HG03095 (cell line): Measurements from ENCODE around the gene C6orf52.
"Not testable (repeated sequence)": the region's sequence is repeated elsewhere in the genome, so short reads cannot be mapped to it uniquely, and the experiment has no call there.

Experiments
- ATAC-seq: cut with Tn5 transposase; IDR thresholded peaks from one replicate; pipeline ENCODE4 v1.9.1; 2021; ENCODE audit warnings: moderate library complexity; ENCODE audit not compliant: unreplicated experiment

C6orf52 gene

DNA sequence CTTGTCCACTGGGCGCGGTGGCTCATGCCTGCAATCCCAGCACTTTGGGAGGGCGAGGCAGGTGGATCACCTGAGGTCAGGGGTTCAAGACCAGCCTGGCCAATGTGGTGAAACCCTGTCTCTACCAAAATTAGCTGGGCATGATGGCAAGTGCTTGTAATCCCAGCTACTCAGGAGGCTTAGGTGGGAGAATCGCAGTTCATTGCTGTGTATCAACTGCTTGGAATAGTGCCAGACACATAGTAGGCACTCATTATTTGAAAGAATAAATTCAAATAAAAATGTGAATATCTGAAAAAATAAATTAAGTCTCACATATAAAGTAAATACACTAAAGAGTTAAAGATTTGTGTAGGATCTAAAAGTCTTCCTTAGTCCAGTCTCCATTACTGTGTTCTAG is 2.2 kb upstream of the C6orf52 start:
- no peak for ATAC-seq

DNA sequence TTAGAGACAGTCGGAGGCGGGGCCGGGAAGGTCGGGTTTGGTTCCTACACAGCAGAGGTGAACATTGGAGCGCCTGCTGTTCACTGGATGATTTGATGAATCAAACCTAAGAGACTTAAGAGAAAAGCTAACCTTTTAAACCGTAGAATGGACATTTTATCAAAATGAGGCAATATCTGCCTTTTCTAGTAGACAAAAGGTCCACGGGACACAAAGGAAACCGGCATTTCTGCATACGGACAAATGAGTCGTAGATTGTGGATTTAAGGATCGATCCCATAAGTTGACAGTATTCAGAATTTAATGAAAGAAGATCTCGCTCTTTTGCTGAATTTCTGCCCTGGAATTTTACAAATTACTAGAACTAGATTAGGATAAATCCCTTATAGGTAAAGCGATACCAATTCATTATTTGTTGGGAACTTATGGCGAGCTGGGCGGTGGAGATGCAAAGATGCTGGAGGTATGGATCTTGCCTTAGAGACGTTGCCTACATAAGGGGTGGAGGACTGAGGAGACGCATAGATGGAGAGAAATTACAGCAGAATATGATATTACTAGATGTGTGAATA is 756 bp upstream of the C6orf52 start:
- ATAC-seq = no peak

DNA sequence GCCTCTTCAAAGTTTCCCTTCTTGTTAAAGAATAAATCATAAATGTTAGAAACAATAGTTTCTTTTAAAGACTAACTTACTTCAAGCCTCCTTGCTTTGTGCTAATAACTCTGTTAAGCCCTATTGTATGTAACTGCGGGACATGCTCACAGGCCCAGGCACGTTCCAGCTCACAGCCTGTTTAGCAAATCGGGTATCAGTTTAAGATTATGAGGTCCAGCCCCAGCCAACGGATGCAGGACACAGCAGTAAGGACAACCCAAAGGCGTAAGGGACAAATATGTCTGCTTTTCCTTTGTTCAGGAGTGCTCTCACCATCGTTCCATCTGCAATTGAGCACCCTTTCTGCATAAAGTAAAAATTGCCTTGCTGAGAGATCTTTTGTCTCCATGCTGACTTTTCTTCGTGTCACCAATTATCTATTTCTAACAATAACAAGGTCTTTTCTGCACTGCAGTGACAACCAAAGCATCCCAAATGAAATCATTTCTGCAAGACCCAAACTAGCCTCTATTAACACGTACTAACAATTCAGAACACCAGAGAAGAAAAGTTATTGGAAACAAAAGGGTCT is 1.4 kb downstream of the C6orf52 start:
- ATAC-seq = no peak

DNA sequence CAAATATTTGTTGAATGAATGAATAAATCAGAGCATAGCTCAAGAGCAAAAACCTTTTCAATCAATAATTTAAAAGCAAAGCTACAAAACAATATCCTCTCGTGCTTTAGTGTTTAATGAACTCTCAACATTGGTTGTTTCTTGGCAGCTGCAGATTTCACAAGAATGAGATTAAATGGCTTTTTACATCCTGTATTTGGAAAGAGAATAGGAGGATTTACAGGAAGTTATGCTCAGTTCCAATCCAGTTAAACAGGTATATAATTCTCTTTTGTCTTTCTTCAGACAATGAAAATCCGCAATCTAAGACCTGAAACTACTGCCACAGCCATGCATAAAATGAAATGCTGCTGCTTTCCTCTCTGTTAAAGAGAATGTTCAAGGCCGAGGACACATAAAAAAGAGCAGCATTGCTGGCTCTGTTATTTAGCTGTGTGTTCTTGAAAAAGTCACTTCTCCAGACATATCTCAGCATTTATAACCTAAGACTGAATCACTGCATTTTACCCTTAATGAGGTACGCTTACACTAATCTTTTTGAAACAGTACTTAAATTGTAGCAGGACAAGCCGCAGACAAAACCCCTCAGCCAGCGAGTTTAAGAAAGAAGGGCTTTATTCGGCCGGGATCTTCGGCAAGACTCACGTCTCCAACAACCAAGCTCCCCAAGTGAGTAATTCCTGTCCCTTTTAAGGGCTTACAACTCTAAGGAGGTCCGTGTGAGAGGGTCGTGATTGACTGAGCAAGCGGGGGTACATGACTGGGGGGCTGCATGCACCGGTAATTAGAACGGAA is 3.6 kb downstream of the C6orf52 start:
- ATAC-seq = no peak

DNA sequence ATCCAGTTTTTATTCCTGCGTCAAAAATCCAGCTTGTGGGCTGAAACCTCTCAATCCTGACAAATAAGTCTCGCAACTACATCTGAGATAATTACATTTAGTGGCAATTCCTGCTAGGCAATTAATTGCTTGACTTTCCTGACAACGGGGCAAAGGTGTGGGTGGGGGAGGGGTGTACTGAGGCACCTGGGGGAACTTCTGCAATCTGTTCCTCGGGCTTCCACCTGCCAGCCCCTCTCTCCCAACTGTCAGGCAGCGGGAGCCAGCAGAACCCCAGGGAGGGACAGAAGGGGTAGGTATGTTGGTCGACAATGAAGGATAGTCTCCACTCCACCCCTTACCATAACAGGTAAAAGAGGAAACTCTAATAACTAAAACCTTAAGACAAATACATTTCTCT is 6.8 kb downstream of the C6orf52 start:
- no peak for ATAC-seq

DNA sequence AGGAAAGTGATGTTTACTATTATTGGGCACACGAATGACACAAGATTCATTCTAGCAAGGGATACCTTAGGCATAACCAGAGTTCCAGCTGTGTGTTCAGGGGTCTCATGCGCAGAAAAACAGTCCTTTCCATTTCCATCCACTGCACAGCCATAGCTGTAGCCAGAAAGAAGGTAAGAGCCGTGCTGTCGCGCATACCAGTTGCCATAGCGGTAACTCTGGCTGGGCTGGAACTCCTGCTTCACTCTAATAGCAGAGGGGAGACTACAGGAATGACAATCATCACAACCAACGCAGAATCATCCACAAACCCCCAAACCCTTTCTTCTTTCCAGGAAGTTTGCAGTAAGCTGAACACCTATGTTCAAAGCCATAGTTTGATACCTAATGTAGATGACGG is 7.5 kb downstream of the C6orf52 start:
- ATAC-seq = no peak

DNA sequence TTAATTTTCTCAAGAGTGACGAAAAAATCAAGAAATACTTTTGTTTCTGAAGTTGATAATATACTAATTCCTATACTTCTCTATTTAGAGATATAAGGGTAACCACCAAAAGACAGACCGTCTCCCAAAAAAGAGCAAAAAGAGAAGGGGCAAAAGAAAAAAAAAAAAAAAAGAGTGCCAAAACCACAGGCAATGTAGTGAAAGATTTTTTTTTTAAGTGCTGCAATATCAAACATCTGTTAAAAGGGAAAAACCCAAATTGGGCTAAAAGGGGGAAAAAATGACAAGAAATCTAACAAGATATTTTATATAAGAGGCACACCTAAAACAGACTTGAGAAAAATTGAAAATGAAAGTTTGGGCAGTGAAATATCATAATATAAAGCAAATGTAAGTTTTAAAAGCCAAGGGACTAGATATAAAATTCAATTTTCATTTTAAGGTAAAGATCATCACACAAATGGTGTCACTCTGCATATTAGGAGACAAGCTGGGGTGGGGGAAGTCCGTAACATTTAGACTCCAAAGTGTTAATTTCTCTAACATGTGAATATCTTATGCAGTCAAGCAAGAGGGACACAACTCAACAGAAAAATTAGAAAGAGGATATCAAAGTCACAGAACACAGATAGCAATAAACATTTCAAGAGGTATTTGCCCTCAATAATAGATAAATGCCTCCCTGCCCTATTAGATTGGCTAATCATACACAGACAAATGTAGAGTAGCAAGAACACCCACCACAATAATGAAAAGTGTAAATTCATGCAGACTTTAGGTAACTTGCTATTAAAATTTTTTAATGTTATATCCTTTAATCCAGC is 9.1 kb downstream of the C6orf52 start:
- ATAC-seq = no peak

DNA sequence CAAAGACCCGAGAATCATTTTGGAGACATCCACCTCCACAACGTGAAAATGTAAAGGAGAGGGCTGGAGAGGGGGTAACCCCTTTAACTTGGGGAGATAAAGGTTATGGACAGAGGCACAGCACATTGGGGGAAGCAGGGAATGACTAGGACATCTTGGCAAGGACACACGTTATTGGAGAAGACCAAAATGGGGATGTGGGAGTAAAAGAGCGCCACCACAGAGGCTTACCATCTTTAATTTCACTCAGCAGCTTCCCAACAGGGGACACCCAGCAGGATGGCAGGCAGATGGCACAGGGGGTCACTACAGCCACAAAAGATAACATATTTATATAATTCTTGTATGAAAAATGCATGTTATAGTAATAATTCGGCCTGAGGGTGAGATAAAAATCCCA is 9.8 kb downstream of the C6orf52 start:
- no peak for ATAC-seq

DNA sequence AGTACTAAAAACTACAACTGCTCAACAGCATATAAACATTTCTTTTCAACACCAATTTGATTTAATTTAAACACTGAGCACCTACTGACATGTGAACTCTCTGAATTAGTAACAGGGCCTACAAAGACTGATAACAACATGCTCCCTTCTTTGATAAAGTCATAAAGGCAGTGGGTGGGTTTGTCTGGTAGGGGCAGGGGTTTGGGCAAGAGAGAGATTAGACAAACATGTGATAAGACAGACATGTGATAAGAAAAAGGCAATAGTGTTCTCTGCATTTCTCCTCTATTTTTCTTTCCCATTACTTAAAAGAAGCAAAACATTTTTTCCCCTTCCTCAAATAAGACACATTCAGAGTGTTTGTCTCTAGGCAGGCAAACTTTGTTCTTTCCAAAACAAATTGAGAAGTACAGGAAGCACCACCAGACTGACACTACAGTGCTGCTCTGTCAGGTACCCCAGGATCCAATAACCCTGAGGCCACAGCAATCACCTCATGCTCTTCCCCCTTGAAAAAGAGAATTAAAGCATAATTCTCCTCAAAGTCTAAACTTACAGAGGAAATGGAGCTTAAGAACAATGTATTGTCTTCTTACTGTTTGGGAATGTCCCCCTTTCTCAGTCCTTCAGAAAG is 11.9 kb downstream of the C6orf52 start:
- ATAC-seq = no peak

DNA sequence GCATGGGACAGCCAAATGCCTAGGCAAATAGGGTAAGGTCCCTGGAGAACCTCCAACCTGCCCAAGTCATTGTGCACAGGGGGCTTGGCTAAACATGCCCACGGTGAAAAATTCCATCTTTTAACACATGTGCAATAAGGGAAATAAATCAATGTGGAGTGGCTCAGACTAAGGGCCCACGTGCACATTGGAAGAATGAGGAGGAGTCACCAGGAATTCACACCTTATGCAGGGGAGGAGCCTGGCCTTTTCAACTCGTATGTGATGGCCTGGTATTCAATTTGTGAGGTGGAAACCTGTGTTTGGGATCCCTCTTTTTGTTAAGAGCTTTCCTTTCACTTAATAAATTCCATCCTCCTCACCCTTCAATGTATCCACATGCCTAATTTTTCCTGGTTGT is 12.6 kb downstream of the C6orf52 start:
- ATAC-seq = no peak

DNA sequence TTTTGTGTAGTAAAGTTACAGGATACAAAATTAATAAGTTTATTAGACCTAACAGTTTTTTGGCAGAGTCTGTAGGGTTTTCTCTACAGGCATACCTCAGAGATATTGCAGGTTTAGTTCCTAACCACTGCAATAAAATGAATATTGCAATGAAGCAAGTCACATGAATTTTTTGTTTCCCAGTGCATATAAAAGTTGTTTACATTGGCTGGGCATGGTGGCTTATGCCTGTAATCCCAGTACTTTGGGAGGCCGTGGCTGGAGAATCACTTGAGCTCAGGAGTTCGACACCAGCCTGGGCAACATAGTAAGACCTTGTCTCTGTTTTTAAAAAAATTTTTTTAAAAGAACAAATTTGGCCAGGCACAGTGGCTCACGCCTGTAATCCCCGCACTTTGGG is 16.0 kb downstream of the C6orf52 start:
- ATAC-seq = no peak

DNA sequence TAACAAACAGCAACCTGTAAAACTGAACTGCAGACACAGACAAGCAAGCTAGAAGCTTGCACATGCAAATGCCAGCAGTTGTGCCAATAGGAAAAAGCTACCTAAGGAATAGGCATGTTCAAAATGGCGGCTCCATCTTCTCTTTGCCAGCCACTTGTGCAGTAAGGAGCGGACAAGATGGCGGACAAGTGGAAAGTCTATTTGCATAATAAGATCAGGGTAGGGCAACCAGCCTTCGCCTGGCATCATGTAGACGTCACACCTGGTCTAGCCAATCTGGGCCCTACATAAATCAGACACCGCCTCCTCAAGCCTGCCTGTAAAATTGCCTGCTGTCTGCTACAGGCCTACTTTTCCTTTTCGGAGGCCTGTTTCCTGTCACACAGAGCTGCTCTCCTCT is 18.0 kb downstream of the C6orf52 start:
- no peak for ATAC-seq

DNA sequence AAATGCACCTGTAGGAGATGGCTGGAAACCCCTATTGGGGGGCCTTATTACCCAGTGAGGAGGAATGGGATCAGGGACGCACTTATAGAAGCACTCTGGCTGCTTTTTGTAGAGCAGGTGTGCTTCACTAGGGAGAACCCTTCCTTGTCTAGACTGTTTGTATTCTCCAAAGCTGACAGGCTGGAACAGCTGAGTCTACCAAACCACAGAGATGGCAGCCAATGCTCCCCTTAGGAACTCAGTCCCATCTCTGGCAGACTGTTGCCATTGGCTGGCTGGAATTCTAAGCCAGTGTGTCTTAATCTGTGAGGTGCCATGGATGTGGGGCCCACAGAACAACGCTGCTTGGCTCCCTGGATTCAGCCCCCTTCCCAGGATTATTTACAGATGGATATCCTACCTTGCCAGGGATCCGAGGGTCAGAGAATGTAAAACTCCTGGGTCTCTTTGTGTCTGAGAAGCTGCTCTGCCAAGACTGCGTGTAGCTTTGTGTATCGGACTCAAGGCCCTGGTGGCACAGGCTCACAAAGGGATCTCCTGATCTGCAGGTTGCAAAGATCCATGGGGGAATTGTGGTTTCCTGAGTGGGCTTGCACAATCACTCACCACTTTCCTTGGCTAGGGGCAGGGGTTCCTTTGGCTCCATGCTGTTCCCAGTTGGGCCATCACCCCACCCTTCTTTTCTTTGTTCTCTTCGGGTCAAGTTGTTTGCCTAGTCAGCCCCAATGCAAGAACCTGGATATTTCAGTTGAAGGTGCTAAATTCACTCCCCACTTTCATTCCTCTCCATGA is 26.1 kb downstream of the C6orf52 start:
- ATAC-seq = no peak

DNA sequence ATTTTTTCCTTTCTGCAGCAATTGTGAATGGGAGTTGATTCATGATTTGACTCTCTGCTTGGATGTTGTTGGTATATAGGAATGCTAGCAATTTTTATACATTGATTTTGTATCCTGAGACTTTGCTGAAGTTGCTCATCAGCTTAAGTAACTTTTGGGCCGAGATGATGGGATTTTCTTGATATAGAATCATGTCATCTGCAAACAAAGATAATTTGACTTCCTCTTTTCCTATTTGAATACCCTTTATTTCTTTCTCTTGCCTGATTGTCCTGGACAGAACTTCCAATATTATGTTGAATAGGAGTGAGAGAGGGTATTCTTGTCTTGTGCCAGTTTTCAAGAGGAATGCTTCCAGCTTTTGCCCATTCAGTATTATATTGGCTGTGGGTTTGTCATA is 28.8 kb downstream of the C6orf52 start:
- not testable (repeated sequence) for ATAC-seq

DNA sequence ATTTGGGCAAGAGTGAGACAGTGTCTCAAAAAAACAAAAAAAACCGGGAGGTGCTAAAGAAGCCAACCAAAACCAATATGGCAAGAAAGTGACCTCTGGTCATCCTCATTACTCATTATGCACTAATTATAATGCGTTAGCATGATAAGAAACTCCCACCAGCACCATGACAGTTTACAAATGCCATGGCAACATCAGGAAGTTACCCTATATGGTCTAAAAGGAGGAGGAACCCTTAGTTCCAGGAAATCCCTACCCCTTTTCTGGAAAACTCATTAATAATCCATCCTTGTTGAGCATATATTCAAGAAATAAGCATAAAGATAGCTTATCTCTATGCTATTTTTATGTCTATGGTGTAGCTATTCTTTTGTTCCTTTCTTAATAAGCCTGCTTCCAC is 31.7 kb downstream of the C6orf52 start:
- ATAC-seq = no peak

DNA sequence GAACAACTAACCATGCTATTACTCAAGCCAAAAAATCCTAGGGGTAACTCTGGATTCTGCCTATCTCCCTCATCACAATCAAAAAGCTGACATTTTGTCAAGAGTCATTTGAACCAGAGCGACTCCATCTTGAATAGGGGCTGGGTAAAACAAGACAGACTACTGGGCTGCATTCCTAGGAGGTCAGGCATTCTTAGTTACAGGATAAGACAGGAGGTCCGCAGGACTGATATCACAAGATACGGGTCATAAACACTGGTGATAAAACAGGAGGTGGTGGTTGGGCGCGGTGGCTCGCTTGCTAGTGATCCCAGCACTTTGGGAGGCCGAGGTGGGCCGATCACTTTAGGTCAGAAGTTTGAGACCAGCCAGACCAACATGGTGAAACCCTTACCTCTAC is 32.2 kb downstream of the C6orf52 start:
- ATAC-seq = no peak

DNA sequence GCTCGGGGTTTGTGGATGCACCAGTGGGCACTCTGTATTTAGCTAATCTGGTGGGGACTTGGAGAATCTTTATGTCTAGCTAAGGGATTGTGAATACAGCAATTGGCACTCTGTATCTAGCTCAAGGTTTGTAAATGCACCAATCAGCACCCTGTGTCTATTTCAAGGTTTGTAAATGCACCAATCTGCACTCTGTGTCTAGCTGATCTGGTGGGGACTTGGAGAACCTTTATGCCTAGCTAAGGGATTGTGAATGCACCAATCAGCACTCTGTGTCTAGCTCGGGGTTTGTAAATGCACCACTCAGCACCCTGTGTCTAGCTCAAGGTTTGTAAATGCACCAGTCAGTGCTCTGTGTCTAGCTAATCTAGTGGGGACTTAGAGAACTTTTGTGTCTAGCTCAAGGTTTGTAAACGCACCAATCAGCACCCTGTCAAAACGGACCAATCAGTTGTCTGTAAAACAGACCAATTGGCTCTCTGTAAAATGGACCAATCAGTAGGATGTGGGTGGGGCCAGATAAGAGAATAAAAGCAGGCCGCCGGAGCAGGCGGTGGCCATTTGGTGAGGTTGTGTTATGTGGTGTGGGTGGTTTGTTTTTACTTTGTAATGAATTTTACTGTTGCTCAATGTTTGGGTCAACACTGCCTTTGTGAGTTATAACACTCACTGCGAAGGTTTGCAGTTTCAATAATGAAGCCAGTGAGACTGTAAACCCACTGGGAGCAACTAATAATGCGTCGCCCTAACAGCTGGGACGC is 33.8 kb downstream of the C6orf52 start:
- not testable (repeated sequence) for ATAC-seq

DNA sequence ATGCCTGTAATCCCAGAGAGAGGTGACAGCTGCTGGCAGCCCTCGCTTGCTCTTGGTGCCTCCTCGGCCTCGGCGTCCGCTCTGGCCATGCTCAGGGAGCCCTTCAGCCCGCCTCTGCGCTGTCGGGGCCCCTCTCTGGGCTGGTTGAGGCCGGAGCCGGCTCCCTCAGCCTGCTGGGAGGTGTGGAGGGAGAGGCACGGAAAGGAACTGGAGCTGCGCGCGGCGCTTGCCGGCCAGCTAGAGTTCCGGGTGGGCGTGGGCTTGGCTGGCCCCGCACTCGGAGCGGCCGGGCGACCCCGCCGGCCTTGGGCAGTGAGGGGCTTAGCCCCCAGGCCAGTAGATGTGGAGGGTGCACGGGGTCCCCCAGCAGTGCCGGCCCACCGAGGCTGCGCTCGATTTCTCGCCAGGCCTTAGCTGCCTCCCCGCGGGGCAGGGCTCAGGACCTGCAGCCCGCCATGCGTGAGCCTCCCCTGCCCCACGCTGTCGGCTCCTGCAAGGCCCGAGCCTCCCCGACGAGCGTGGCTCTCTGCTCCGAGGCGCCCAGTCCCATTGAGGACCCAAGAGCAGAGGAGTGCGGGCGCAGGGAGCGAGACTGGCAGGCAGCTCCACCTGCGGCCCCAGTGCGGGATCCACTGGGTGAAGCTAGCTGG is 34.6 kb downstream of the C6orf52 start:
- ATAC-seq = no peak
